PC-3 (cell line): ENCODE results near the gene ANK2.

ENCODE experiments used
- EZH2phosphoT487 ChIP-seq: fragments of 300-600 bp; sonication (generic); IDR thresholded peaks from 2 replicates; pipeline ENCODE4 v1.6.1; 2018; ENCODE audit warnings: mild to moderate bottlenecking, antibody characterized with exemption, low read length, borderline replicate concordance
- TF ChIP-seq, protein P1 (sequence below): fragments of 300-600 bp; sonication (generic); conservative IDR thresholded peaks from 2 replicates; pipeline ENCODE4 v1.5.1; 2017; ENCODE audit warnings: antibody characterized with exemption, low read depth, mild to moderate bottlenecking, low read length

DNA sequence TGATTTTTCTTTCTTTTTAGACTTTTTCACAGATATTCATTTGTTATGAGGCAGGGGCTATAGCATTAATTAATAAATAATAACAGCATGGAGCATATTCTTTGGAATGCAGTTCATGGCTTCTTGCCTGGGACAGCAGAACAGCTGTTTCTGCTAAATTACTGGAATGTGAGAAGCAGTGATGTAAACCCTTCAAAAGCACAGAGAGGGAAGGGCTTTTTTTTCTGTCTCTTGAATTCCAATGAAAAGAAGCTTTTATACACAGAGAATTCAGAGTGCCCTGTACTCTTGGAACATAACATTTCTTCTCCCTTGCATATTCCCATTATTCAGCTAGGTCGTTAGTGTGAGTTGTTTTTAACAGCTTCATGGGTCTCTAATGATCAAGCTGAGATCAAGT is 28.5 kb upstream of the ANK2 start:
- TF ChIP-seq, protein P1, sequence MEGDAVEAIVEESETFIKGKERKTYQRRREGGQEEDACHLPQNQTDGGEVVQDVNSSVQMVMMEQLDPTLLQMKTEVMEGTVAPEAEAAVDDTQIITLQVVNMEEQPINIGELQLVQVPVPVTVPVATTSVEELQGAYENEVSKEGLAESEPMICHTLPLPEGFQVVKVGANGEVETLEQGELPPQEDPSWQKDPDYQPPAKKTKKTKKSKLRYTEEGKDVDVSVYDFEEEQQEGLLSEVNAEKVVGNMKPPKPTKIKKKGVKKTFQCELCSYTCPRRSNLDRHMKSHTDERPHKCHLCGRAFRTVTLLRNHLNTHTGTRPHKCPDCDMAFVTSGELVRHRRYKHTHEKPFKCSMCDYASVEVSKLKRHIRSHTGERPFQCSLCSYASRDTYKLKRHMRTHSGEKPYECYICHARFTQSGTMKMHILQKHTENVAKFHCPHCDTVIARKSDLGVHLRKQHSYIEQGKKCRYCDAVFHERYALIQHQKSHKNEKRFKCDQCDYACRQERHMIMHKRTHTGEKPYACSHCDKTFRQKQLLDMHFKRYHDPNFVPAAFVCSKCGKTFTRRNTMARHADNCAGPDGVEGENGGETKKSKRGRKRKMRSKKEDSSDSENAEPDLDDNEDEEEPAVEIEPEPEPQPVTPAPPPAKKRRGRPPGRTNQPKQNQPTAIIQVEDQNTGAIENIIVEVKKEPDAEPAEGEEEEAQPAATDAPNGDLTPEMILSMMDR: no peak
- TF ChIP-seq EZH2phosphoT487: no peak
